ENCODE data around the gene PLXND1. TPM values are rescaled to one million over a fixed set of nuclear protein-coding genes. Genes with fewer than 3 reads are reported as not detected.

PLXND1 gene
- total and polyA plus RNA-seq, 9 donors, result 21.6 to 120 (median 57.1) TPM

- Histone ChIP-seq H3K4me1 (ENCODE audit: insufficient read depth) (peaks cover 5% of the 10 kb centered on the region), H3K27ac (peak overlapping the region; percentile 46 to 93)
- TF ChIP-seq EP300 (IDR thresholded peaks at IDR 0.05) (no peak), POLR2A (IDR thresholded peaks at IDR 0.05) (peak; percentile 47)
Observed at GRCh38 chr3:129626744-129627349, 20.4 kb upstream of the PLXND1 start.

GRCh38 chr3:129625072-129625874 is 18.8 kb upstream of the PLXND1 start:
- no peak for TF ChIP-seq EP300 (IDR thresholded peaks at IDR 0.05)
- TF ChIP-seq, protein P1, sequence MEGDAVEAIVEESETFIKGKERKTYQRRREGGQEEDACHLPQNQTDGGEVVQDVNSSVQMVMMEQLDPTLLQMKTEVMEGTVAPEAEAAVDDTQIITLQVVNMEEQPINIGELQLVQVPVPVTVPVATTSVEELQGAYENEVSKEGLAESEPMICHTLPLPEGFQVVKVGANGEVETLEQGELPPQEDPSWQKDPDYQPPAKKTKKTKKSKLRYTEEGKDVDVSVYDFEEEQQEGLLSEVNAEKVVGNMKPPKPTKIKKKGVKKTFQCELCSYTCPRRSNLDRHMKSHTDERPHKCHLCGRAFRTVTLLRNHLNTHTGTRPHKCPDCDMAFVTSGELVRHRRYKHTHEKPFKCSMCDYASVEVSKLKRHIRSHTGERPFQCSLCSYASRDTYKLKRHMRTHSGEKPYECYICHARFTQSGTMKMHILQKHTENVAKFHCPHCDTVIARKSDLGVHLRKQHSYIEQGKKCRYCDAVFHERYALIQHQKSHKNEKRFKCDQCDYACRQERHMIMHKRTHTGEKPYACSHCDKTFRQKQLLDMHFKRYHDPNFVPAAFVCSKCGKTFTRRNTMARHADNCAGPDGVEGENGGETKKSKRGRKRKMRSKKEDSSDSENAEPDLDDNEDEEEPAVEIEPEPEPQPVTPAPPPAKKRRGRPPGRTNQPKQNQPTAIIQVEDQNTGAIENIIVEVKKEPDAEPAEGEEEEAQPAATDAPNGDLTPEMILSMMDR (IDR thresholded peaks at IDR 0.05), result no peak
- TF ChIP-seq POLR2A (IDR thresholded peaks at IDR 0.05), result no peak
- 84 to 92% (median 88%) methylated on average over 12 of the region's 12 CpGs for WGBS, 3 donors
- DNase-seq, result peak in 3 of 5 donors; percentile 22 to 42 (median 32)
- Histone ChIP-seq H3K27me3 (no peaks in the 10 kb centered on the region), H3K36me3 (no peaks in the 10 kb centered on the region), H3K9me3 (no peaks in the 10 kb centered on the region), H3K4me3 (no peak overlapping the region), H3K27ac (peak overlapping the region in 1 of 2 donors; percentile 40), H3K4me1 (ENCODE audit: insufficient read depth) (peaks cover 7% of the 10 kb centered on the region)
- intact Hi-C loops (cut with DNase I), result loop anchor here in 2 of 4 donors (5.0 to 10.0 kb wide), 2 partner anchors 307 to 310 kb away; no protein-coding TSS in a partner anchor

More at GRCh38 chr3:129626744-129627349, 20.4 kb upstream of the PLXND1 start:
- 4 to 13% (median 11%) methylated on average over 11 to 49 of the region's 49 CpGs for WGBS, 3 donors
- H3K9me3 ChIP-seq, result no peaks in the 10 kb centered on the region
- peak overlapping the region; percentile 59 for H3K4me3 ChIP-seq
- intact Hi-C loops (cut with DNase I), result loop anchor here in 2 of 4 donors (5.0 to 10.0 kb wide), 2 partner anchors 305 to 308 kb away; no protein-coding TSS in a partner anchor
- no peaks in the 10 kb centered on the region for H3K36me3 ChIP-seq
- H3K27me3 ChIP-seq, result no peaks in the 10 kb centered on the region
- DNase-seq, result peak; percentile 81 to 90 (median 85)

- Histone ChIP-seq H3K4me1 (ENCODE audit: insufficient read depth) (peaks cover 8% of the 10 kb centered on the region), H3K36me3 (no peaks in the 10 kb centered on the region), H3K27me3 (no peaks in the 10 kb centered on the region), H3K27ac (no peak overlapping the region), H3K9me3 (no peaks in the 10 kb centered on the region), H3K4me3 (no peak overlapping the region)
- TF ChIP-seq, protein P1 (IDR thresholded peaks at IDR 0.05), result no peak
- TF ChIP-seq POLR2A (IDR thresholded peaks at IDR 0.05) (no peak), EP300 (IDR thresholded peaks at IDR 0.05) (no peak)
- intact Hi-C loops (cut with DNase I), result loop anchor here in 2 of 4 donors (1.0 to 10.0 kb wide), 4 partner anchors 132 to 310 kb away; no protein-coding TSS in a partner anchor
- DNase-seq, result peak in 1 of 5 donors; percentile 37
- WGBS, 3 donors, result 68 to 83% (median 78%) methylated on average over 11 of the region's 11 CpGs
Observed at GRCh38 chr3:129624347-129625071, 18.0 kb upstream of the PLXND1 start.

DNA sequence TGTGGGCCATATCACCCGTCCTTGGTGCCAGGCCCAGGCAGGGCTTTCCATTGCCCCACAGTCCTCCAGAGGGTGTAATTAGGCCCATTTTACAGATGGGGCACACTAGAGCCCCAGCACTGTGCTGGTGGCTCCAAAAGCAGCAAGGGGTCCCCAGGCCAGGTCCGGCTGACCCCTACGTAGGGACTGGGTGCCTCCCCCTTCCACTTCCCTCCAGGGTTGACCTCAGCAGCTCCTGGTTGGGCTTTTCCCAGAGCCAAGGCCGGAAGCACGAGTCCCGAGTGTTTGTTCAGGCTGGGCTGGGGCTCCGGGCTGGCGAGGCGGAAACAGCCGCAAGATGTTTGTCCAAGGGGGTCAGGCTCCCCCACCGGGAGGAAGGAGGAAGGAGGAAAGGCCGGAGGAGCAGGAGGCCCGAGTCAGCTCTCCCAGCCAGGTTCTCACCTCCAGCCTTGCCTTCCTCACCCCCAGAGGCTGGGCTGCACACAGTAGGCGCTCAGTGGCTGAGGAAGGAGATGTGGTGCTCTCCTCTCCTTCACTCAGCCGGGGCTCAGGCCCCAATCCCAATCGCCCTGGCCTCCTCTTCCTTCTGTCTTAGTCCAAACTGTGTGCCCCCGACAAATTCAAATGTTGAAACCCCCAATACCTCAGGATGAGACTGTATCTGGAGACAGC is 17.1 kb upstream of the PLXND1 start:
- H3K27me3 ChIP-seq, result no peaks in the 10 kb centered on the region
- no peak overlapping the region for H3K27ac ChIP-seq
- WGBS, 3 donors, result 33 to 46% (median 39%) methylated on average over 17 of the region's 17 CpGs
- intact Hi-C loops (cut with DNase I), result loop anchor here in 2 of 4 donors (1.0 to 10.0 kb wide), 3 partner anchors 131 to 311 kb away; no protein-coding TSS in a partner anchor
- peak; percentile 49 to 68 (median 54) for DNase-seq
- peaks cover 9% of the 10 kb centered on the region for H3K4me1 ChIP-seq (ENCODE audit: insufficient read depth)
- no peak overlapping the region for H3K4me3 ChIP-seq
- H3K36me3 ChIP-seq, result no peaks in the 10 kb centered on the region
- H3K9me3 ChIP-seq, result no peaks in the 10 kb centered on the region
- TF ChIP-seq POLR2A (IDR thresholded peaks at IDR 0.05), result no peak
- TF ChIP-seq, protein P1 (IDR thresholded peaks at IDR 0.05), result no peak
- TF ChIP-seq EP300 (IDR thresholded peaks at IDR 0.05), result no peak
